ENCODE results near the gene PARP6.
A peak's percentile ranks its signal among the peaks of the same experiment; 100 is the strongest.

Gene PARP6

GRCh38 chr15:72230197-72231065 lies 41.9 kb downstream of the PARP6 start:
- peak; percentile 83 for DNase-seq

GRCh38 chr15:72229947-72230196 lies 42.5 kb downstream of the PARP6 start:
- no peak for DNase-seq

DNA sequence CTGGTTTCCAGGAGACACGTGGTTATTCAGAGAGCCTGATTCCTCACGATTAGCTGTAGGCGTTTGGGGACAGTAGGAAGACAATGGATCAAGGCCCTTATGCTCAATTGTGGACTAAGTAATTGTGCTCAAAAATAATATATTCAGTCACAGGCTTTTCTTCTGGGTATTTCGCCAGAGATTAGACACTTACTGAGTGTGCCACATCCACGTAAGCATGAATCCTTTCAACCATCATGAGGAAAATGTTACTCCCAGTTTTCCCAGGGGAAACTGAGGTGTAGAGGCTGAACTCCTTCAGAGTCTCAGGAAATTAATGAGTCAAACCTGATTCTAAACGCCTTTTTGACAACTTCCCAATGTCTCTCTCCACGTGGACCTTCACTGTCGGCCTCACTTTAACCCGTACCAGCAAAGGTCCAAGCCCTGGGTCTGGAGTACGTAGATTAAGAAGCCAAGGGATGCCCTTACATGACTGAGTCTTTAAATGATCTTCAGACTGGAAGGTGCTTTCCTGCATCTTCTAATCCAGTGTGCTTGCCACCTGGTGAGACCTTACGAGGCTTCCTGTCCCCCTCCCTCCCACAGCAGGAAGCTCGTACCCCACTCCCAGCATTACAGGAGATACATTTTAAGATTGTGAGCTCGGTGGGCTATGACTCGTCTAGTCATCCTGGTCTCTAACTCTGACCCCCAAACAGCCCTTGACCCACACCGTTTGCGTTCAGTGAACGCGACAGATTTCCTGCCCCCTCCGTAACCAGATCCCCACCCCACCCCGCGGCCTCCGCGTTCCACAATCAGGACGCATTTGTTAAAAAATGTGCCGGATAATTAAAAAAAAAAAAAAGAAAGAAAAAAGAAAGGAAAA lies 43.0 kb downstream of the PARP6 start:
- DNase-seq = no peak

DNA sequence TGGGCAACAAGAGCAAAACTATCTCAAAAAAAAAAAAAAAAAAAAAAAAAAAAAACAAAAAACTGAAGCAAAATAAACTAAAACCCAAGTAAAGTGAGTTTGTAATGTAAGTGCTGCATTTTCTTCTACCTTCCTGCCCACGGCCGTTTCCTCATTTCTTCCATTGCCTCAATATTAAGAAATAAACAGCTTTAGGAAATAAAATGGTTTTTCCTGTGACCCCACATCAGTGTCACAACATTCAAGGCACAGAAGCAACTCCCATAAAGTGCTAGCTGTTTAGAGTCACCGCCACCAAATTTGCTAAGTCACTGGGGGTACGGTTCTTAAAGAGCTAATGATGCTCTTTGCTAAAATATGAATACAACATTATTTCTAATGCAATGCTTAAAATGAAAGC lies 44.6 kb downstream of the PARP6 start:
- DNase-seq = no peak

DNA sequence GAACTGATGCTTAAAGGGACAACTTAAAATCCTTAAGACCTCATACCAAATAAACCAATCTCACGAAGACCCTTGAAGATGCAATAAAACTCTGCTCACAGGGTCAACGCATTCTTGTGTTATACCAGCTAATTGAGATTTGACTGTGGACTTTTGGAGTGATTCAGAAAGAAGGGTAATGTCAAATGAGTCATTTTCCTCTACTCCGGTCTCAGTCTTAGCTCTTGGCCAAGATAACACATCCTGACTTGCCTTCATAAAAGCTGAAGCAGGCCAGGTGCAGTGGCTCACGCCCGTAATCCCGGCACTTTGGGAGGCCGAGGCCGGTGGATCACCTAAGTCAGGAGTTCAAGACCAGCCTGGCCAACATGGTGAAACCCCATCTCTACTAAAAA lies 45.2 kb downstream of the PARP6 start:
- DNase-seq = no peak

GRCh38 chr15:72223278-72223677 lies 49.1 kb downstream of the PARP6 start:
- no peak for DNase-seq

DNA sequence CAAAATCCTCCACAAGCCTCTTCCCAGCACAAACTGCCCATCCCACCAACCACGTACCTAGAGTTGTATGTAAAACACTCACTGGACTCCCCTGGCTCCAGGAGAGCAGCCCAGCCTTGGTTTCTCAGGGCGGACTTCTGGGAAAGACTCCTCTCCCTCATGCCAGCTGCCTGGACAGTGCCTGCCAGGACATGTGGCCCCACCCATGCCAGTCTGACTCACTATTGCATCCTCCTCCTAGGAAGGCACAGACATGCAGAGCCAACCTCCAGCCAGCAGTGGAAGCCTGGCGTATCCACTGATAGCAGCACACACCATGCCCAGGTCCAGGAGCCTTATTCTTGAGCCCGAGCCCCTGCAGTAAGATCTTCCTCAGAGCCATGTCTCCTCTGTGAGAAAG lies 50.0 kb downstream of the PARP6 start:
- DNase-seq = no peak

DNA sequence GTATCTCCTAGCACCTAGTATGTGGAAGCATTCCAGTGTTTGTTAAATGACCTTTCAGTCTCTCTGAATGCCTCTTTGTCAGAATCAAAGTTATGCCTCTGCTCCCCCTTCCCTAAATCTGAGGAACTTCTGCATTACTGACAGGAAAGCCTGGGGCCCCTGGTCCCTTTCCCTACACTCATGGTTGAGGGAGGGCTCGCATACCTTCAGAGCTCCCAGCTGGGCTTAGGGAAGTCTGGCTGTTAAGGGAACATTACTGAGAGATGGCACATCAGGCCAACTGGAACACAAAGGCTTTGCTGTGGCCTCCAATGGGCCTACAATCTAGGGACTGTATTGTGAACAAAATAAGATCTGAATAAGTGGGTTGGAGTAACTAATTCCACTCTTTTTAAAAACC lies 51.7 kb downstream of the PARP6 start:
- no peak for DNase-seq

DNA sequence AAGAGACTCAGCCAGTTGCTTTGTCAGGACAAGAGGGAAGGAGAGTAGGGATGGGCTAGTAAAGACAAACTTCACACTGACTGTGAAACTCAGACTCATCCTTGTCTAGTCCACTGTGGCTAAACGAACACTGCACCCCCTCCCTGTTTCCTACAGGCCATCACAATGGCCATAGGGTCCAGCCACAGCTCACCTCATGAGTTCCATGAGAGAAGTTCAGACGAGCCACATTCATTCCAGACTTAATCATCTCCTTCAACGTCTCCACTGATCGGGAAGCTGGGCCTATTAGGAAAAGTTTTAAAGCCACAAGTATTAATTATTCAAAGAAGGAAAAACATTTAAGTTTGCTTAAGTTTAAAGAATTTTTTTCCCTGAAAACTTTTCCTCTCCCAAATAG lies 55.1 kb downstream of the PARP6 start:
- no peak for DNase-seq

DNA sequence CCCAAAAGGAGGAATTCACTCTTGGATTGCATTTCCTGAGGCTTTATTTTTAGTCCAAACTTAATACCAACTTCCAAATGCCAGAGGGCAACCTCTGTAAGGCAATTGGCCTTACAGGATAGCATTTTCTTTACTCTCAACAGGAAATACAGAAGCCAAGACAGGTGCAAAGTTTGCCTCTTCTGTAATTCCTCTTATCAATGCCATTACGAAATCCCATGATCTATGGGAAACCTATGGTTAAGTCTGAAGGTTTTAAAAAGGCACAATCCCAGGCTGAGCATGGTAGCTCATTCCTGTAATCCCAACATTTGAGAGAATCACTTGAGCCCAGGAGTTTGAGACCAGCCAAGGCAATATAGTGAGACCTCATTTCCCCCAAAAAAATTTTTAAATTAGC lies 56.3 kb downstream of the PARP6 start:
- no peak for DNase-seq

DNA sequence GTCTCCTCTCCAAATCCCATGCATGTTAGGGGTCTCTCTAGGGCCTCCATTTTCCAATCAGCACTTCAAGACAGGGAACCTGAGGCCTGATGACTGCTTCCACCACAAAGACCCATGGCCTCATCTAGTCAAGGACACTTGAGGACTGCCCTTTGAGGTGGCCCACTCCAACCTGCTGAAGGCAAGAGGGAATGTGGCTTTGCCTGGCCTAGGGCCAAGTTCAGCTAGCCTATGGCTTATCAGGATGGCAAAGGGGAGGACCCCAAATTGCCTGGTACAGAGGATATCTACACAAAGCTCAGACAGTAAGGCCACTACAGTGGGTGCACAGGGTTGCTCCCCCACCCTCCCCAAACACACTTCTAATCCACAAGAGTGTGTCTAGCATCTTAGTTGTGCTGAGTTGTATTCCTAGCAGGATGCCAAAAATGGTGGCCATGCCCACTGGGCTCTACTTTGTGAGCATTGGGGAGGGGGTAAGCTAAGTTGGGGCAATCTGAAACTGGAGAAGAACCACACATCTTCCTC lies 64.7 kb downstream of the PARP6 start:
- no peak for DNase-seq

GRCh38 chr15:72206677-72207000 lies 65.7 kb downstream of the PARP6 start:
- DNase-seq = no peak

- no peak for DNase-seq
Observed at GRCh38 chr15:72205896-72206676, 66.3 kb downstream of the PARP6 start.

GRCh38 chr15:72205273-72205672 lies 67.1 kb downstream of the PARP6 start:
- DNase-seq = no peak

DNA sequence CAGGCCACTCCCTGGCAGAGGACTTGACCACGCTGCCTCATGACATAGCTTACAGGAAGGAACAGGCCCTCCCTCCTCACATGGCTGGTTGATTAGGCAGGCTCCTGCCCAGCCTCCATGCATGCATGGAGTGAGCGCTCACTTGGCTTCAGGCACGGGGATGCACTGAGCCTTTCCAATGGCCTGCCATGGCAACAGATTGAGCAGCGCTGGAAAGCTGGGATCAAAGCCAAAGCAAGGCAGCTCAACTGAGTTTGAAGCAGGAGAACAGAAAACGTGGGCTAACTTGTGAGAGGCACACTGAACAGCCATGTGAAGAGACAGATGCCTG lies 68.9 kb downstream of the PARP6 start:
- no peak for DNase-seq

GRCh38 chr15:72202801-72203506 lies 69.4 kb downstream of the PARP6 start:
- DNase-seq = no peak

GRCh38 chr15:72202302-72202701 lies 70.1 kb downstream of the PARP6 start:
- DNase-seq = no peak

- DNase-seq = no peak
Observed at GRCh38 chr15:72201391-72201921, 70.9 kb downstream of the PARP6 start.

DNA sequence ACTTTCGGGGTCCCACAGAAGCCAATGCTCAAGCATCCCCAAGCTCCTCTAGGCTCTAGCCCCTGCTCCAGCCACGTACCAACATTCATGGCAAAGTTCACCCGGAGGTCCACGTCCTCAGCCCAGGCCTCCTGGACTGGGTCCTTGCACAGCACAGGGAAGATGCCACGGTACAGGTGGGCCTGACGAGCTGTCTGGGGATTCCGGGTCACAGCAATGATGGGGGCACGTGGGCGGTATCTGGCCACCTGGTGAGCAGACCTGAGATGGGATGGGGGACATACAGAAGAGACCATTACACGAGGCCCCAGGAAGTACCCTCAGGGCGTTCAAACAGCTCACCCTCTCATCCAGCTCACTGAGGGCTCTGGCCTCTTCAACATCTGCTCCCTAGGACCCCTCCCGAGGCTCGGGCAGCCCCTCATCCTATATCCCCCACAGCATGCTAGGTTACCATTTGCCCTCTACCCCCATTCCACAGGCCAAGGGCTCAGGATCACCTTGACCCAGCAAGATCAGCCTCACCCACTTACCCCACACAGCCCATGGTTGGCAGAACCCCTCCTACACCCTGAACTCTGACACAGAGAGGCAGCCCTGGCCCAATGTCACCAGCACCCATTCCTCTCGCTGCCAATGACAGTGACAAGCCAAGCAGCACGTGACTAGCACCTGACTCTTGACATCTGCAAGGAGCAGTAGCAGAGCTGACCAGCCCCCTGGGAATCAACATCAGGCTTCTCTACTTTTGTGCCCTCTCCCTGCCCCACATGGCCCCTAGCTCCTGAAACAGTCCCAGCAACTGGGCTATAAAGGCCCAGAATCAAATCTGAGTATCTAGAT lies 71.7 kb downstream of the PARP6 start:
- no peak for DNase-seq

DNA sequence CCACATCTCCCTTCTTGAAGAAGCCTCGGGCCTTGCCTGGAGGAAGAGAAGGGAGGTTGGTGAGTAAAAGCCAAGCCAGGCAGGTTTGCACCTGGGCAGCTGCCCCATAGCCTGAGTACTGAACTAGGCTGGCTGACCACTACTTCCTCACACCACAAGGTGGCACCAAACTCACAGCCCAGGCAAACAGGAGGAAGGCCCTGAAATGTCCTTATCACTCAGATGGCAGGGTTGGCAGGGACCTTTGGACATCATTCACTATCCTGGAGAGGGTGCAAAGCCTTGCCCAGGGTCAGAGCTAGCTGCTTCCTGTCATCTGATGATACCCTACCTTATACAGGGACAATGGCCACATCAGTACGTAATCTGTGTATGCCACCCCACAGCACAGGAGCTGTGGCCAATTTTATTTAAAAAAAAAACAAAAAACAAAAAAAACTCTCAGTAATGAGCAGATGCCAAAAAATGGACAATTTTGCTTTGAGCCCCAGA lies 72.6 kb downstream of the PARP6 start:
- DNase-seq = peak; percentile 59

DNA sequence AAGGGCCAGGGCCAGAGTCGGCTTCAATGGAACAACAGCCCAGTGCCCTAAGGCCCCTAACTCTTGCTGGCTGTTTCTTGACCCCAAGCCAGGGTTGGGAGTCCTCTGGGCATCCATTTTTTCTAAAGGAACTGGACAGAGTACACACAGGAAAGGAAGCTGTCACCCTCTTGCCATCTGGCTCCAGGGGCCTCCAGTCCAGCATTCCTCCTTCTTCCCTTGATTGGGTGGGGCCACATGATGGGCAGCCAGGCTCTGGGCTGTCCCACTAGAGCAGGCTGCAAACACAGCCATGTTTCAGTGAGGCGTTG lies 73.2 kb downstream of the PARP6 start:
- DNase-seq = no peak
